Panc1 (cell line): ENCODE results near the gene CDHR5.

Experiments used
- CTCF ChIP-seq: fragments of 450-650 bp; IDR thresholded peaks from 2 replicates; pipeline ENCODE4 v1.5.1; 2017; ENCODE audit warnings: mild to moderate bottlenecking
- SIN3A ChIP-seq: IDR thresholded peaks from 2 replicates; pipeline ENCODE4 v1.6.1; 2012; ENCODE audit warnings: low read depth, mild to moderate bottlenecking, low read length, moderate library complexity, borderline replicate concordance; ENCODE audit not compliant: insufficient read depth

DNA sequence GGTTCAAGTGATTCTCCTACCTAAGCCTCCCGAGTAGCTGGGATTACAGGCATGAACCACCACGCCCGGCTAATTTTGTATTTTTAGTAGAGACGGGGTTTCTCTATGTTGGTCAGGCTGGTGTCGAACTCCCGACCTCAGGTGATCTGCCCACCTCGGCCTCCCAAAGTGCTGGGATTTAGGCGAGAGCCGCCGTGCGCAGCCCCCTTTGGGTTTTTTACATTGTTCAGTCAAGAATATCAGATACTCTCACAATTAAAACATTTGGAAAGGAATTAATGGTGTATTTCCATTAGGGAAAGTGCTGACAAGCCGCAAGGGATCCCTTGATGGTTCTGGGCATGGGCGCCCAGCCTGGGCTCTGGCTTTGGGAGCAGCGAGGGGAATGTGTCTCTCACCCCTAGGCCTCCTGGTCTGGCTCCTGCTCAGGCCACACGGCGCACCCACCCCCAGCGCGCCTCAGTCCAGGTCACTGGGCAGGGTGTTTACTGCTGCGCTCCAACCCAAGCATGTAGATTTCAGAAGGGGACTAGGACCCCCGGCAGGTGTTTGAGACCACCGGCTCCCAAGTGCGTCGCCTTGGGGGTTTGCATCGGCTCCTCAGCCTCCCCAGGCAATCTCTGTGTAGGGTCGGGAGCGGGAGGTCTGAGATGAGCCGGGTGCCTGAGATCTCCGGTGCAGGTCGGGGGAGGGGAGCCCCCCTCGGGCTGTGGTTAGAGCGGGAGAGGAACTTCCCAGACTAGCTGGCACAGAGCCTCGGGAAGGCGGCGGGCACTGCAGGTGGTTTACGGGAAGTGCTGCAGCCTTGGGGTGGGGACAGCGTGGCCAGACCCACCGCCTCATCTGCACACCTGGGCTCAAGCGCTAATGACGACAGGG, 8.2 kb downstream of the CDHR5 start:
- TF ChIP-seq CTCF (no peak), SIN3A (no peak)
